Rectal smooth muscle tissue (tissue), 1 donor: Measurements from ENCODE around the gene EFCAB10.
"Not testable (repeated sequence)": the region's sequence is repeated elsewhere in the genome, so short reads cannot be mapped to it uniquely, and the experiment has no call there.

Source experiments
- H3K27ac ChIP-seq: one replicate; pipeline ENCODE4 v1.7.0; 2013; ENCODE audit warnings: low read depth, low read length, inconsistent platforms
- H3K27me3 ChIP-seq: one replicate; pipeline ENCODE4 v1.7.0; 2013; ENCODE audit warnings: low read length; ENCODE audit not compliant: control insufficient read depth, insufficient read depth
- H3K36me3 ChIP-seq: one replicate; pipeline ENCODE4 v1.7.0; 2013; ENCODE audit warnings: low read length; ENCODE audit not compliant: control insufficient read depth, insufficient read depth
- H3K4me1 ChIP-seq: one replicate; pipeline ENCODE4 v1.7.0; 2013; ENCODE audit warnings: low read length; ENCODE audit not compliant: control insufficient read depth, insufficient read depth
- H3K4me3 ChIP-seq: one replicate; pipeline ENCODE4 v1.7.0; 2013; ENCODE audit warnings: low read length
- H3K9ac ChIP-seq: one replicate; pipeline ENCODE4 v1.7.0; 2013; ENCODE audit warnings: low read length

EFCAB10 gene

DNA sequence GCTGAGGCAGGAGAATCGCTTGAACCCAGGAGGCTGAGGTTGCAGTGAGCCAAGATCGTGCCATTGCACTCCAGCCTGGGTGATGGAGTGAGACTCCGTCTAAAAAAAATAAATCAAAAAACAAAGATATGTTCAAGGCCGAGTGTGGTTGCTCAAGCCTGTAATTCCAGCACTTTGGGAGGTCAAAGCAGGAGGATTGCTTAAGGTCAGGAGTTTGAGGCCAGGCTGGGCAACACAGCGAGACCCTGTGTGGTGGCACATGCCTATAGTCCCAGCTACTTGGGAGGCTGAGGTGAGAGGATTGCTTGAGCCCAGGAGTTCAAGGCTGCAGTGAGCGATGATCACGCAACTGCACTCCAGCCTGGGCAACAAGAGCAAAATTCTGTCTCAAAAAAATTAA, 60.7 kb downstream of the EFCAB10 start:
- not testable (repeated sequence) for H3K27ac ChIP-seq, H3K4me1 ChIP-seq, H3K27me3 ChIP-seq, H3K36me3 ChIP-seq, H3K9ac ChIP-seq, H3K4me3 ChIP-seq

DNA sequence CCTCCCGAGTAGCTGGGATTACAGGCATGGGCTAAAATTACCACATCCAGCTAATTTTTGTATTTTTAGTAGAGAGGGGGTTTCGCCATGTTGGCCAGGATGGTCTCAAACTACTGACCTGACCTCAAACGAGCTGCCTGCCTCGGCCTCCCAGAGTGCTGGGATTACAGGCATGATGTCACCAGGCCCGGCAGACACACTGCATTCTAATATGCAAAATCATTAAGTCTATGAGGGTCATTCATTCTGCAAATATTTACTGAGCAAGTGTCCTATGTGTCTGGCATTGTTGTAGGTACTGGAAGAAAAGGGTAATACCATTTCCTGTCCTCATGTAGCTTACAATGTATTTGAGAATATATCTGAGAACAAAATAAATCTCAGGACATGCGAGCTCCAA, 61.9 kb downstream of the EFCAB10 start:
- Histone ChIP-seq H3K4me3 (no peak overlapping the region), H3K27ac (no peak overlapping the region), H3K27me3 (no peaks in the 10 kb centered on the region), H3K4me1 (no peaks in the 10 kb centered on the region), H3K9ac (no peak overlapping the region), H3K36me3 (peaks cover 2% of the 10 kb centered on the region)

DNA sequence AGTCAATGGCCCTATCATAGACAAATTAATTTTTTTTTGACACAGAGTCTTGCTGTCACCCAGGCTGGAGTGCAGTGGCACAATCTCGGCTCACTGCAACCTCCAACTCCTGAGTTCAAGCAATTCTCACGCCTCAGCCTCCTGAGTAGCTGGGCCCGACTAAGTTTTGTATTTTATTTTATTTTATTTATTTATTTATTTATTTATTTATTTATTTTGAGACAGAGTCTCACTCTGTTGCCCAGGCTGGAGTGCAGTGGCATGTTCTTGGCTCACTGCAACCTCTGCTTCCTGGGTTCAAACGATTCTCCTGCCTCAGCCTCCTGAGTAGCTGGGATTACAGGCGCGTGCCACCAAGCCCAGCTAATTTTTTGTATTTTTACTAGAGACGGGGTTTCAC, 65.7 kb downstream of the EFCAB10 start:
- H3K27ac ChIP-seq, H3K4me1 ChIP-seq, H3K27me3 ChIP-seq, H3K9ac ChIP-seq, H3K4me3 ChIP-seq, H3K36me3 ChIP-seq: not testable (repeated sequence)
